ENCODE data around the gene SNTG2. TPM values are rescaled to one million over a fixed set of nuclear protein-coding genes. Genes with fewer than 3 reads are reported as not detected.

Gene SNTG2
- total and polyA plus RNA-seq, 5 experiments from 2014 or later = 0.66 to 8.8 (median 1.2) TPM

- H3K9me3 Mint-ChIP-seq = no peaks in the 10 kb centered on the region
- peaks cover 0 to 14% (median 5%) of the 10 kb centered on the region in 4 donors for H3K4me1 Mint-ChIP-seq
- POLR2A ChIA-PET = no interaction called here
- ATAC-seq = no peak
- no peaks in the 10 kb centered on the region for H3K36me3 Mint-ChIP-seq
- no peaks in the 10 kb centered on the region for H3K27me3 Mint-ChIP-seq
- H3K4me3 Mint-ChIP-seq = no peak overlapping the region
- H3K27ac Mint-ChIP-seq = no peak overlapping the region
- no peak for DNase-seq
Observed at GRCh38 chr2:1154710-1155594, 204.3 kb downstream of the SNTG2 start.

GRCh38 chr2:1156059-1156458, 205.4 kb downstream of the SNTG2 start:
- H3K4me1 Mint-ChIP-seq = peaks cover 4 to 16% (median 5%) of the 10 kb centered on the region in 4 donors
- POLR2A ChIA-PET = no interaction called here
- DNase-seq (no peak), ATAC-seq (no peak)
- no peaks in the 10 kb centered on the region for H3K36me3 Mint-ChIP-seq
- no peaks in the 10 kb centered on the region for H3K27me3 Mint-ChIP-seq
- H3K4me3 Mint-ChIP-seq = no peak overlapping the region
- H3K27ac Mint-ChIP-seq = no peak overlapping the region
- no peaks in the 10 kb centered on the region for H3K9me3 Mint-ChIP-seq

- Mint-ChIP-seq H3K36me3 (no peaks in the 10 kb centered on the region), H3K4me1 (peaks cover 7 to 19% (median 8%) of the 10 kb centered on the region in 4 donors), H3K9me3 (no peaks in the 10 kb centered on the region), H3K27me3 (no peaks in the 10 kb centered on the region), H3K27ac (no peak overlapping the region), H3K4me3 (no peak overlapping the region)
- ATAC-seq = no peak
- POLR2A ChIA-PET = no interaction called here
- DNase-seq = no peak
Observed at GRCh38 chr2:1156531-1156930, 205.9 kb downstream of the SNTG2 start.

- H3K4me3 Mint-ChIP-seq = no peak overlapping the region
- ATAC-seq (no peak), DNase-seq (no peak)
- no peak overlapping the region for H3K27ac Mint-ChIP-seq
- H3K27me3 Mint-ChIP-seq = no peaks in the 10 kb centered on the region
- H3K9me3 Mint-ChIP-seq = no peaks in the 10 kb centered on the region
- H3K36me3 Mint-ChIP-seq = no peaks in the 10 kb centered on the region
- peaks cover 5 to 20% (median 10%) of the 10 kb centered on the region in 4 donors for H3K4me1 Mint-ChIP-seq
- POLR2A ChIA-PET = no interaction called here
Observed at GRCh38 chr2:1157107-1157506, 206.5 kb downstream of the SNTG2 start.

GRCh38 chr2:1159013-1159412, 208.4 kb downstream of the SNTG2 start:
- Mint-ChIP-seq H3K36me3 (peaks cover 0 to 2% (median 0%) of the 10 kb centered on the region in 3 donors), H3K4me3 (no peak overlapping the region), H3K27ac (no peak overlapping the region), H3K4me1 (peaks cover 23 to 37% (median 28%) of the 10 kb centered on the region in 4 donors), H3K9me3 (peaks cover 0 to 14% (median 4%) of the 10 kb centered on the region in 9 donors), H3K27me3 (no peaks in the 10 kb centered on the region)
- POLR2A ChIA-PET = no interaction called here
- ATAC-seq (no peak), DNase-seq (no peak)

- ATAC-seq (no peak), DNase-seq (no peak)
- H3K4me1 Mint-ChIP-seq = peaks cover 35 to 58% (median 50%) of the 10 kb centered on the region in 4 donors
- POLR2A ChIA-PET = interaction anchor here (0.9 kb wide), 1 partner anchor 188 kb away, joined by 4 read pairs; no protein-coding TSS in a partner anchor
- H3K27me3 Mint-ChIP-seq = no peaks in the 10 kb centered on the region
- H3K9me3 Mint-ChIP-seq = peaks cover 0 to 21% (median 5%) of the 10 kb centered on the region in 9 donors
- peak overlapping the region in 7 of 10 donors; percentile 63 to 90 (median 76) for H3K4me3 Mint-ChIP-seq
- peaks cover 0 to 3% (median 0%) of the 10 kb centered on the region in 3 donors for H3K36me3 Mint-ChIP-seq
- peak overlapping the region; percentile 48 to 99 (median 94) for H3K27ac Mint-ChIP-seq
Observed at GRCh38 chr2:1162246-1162645, 211.6 kb downstream of the SNTG2 start.

- peak overlapping the region; percentile 91 to 99 (median 95) for H3K27ac Mint-ChIP-seq
- H3K27me3 Mint-ChIP-seq = no peaks in the 10 kb centered on the region
- POLR2A ChIA-PET = interaction anchor here (0.9 kb wide), 1 partner anchor 189 kb away, joined by 4 read pairs; no protein-coding TSS in a partner anchor
- ATAC-seq (peak; percentile 98), DNase-seq (peak; percentile 7 to 84 (median 52))
- H3K9me3 Mint-ChIP-seq = peaks cover 0 to 21% (median 5%) of the 10 kb centered on the region in 9 donors
- H3K36me3 Mint-ChIP-seq = peaks cover 0 to 3% (median 0%) of the 10 kb centered on the region in 3 donors
- H3K4me1 Mint-ChIP-seq = peaks cover 33 to 58% (median 50%) of the 10 kb centered on the region in 4 donors
- H3K4me3 Mint-ChIP-seq = peak overlapping the region; percentile 47 to 90 (median 76)
Observed at GRCh38 chr2:1162768-1163584, 212.3 kb downstream of the SNTG2 start.

GRCh38 chr2:1166976-1167375, 216.3 kb downstream of the SNTG2 start:
- H3K36me3 Mint-ChIP-seq = peaks cover 0 to 6% (median 0%) of the 10 kb centered on the region in 3 donors
- H3K27me3 Mint-ChIP-seq = no peaks in the 10 kb centered on the region
- H3K27ac Mint-ChIP-seq = peak overlapping the region; percentile 59 to 91 (median 76)
- ATAC-seq = no peak
- peaks cover 0 to 21% (median 5%) of the 10 kb centered on the region in 9 donors for H3K9me3 Mint-ChIP-seq
- H3K4me3 Mint-ChIP-seq = peak overlapping the region in 1 of 10 donors; percentile 22
- H3K4me1 Mint-ChIP-seq = peaks cover 36 to 56% (median 53%) of the 10 kb centered on the region in 4 donors
- POLR2A ChIA-PET = interaction anchor here (0.6 kb wide), 1 partner anchor 181 kb away, joined by 3 read pairs; no protein-coding TSS in a partner anchor
- peak in 1 of 10 donors; percentile 9 for DNase-seq

GRCh38 chr2:1168846-1169245, 218.2 kb downstream of the SNTG2 start:
- Mint-ChIP-seq H3K27me3 (no peaks in the 10 kb centered on the region), H3K9me3 (peaks cover 0 to 15% (median 0%) of the 10 kb centered on the region in 9 donors), H3K27ac (peak overlapping the region in 8 of 10 donors; percentile 31 to 92 (median 67)), H3K36me3 (peaks cover 0 to 6% (median 2%) of the 10 kb centered on the region in 3 donors), H3K4me3 (peak overlapping the region in 1 of 10 donors; percentile 9), H3K4me1 (peaks cover 20 to 37% (median 34%) of the 10 kb centered on the region in 4 donors)
- no peak for ATAC-seq
- POLR2A ChIA-PET = interaction anchor here (0.5 kb wide), 1 partner anchor 13 kb away, joined by 5 read pairs; no protein-coding TSS in a partner anchor
- no peak for DNase-seq

- peak in 1 of 2 donors; percentile 52 for ATAC-seq
- DNase-seq = no peak
- Mint-ChIP-seq H3K27ac (peak overlapping the region in 9 of 10 donors; percentile 7 to 92 (median 63)), H3K36me3 (peaks cover 0 to 6% (median 2%) of the 10 kb centered on the region in 3 donors), H3K4me1 (peaks cover 15 to 32% (median 29%) of the 10 kb centered on the region in 4 donors), H3K4me3 (peak overlapping the region in 1 of 10 donors; percentile 9), H3K9me3 (peaks cover 0 to 14% (median 0%) of the 10 kb centered on the region in 9 donors), H3K27me3 (no peaks in the 10 kb centered on the region)
- POLR2A ChIA-PET = interaction anchor here (0.5 kb wide), 1 partner anchor 12 kb away, joined by 5 read pairs; no protein-coding TSS in a partner anchor
Observed at GRCh38 chr2:1169291-1169949, 218.8 kb downstream of the SNTG2 start.

GRCh38 chr2:1170241-1170640, 219.6 kb downstream of the SNTG2 start:
- Mint-ChIP-seq H3K27ac (peak overlapping the region in 1 of 10 donors; percentile 51), H3K36me3 (peaks cover 0 to 6% (median 2%) of the 10 kb centered on the region in 3 donors), H3K4me3 (no peak overlapping the region), H3K9me3 (peaks cover 0 to 11% (median 0%) of the 10 kb centered on the region in 9 donors), H3K4me1 (peaks cover 14 to 31% (median 28%) of the 10 kb centered on the region in 4 donors), H3K27me3 (no peaks in the 10 kb centered on the region)
- no peak for DNase-seq
- no peak for ATAC-seq
- POLR2A ChIA-PET = no interaction called here
